Glutamatergic neuron (in vitro differentiated cells): ENCODE results near the gene CDH26. TPM values are rescaled to one million over a fixed set of nuclear protein-coding genes. Genes with fewer than 3 reads are reported as not detected.

Source experiments
- DNase-seq: peaks from one replicate; pipeline ENCODE4 v3.0.0; 2022
- H3K27ac Mint-ChIP-seq: one replicate; pipeline ENCODE4 v1.8.0; 2020; ENCODE audit warnings: mild to moderate bottlenecking, mixed read lengths, inconsistent platforms; ENCODE audit not compliant: unreplicated experiment
- H3K27me3 Mint-ChIP-seq: one replicate; pipeline ENCODE4 v1.8.0; 2020; ENCODE audit warnings: mild to moderate bottlenecking, moderate library complexity, mixed read lengths, inconsistent platforms; ENCODE audit not compliant: unreplicated experiment
- H3K36me3 Mint-ChIP-seq: one replicate; pipeline ENCODE4 v1.8.0; 2020; ENCODE audit warnings: mild to moderate bottlenecking, mixed read lengths, inconsistent platforms; ENCODE audit not compliant: unreplicated experiment
- H3K4me1 Mint-ChIP-seq: one replicate; pipeline ENCODE4 v1.8.0; 2020; ENCODE audit warnings: mild to moderate bottlenecking, low read depth, mixed read lengths, inconsistent platforms; ENCODE audit not compliant: unreplicated experiment
- H3K4me3 Mint-ChIP-seq: one replicate; pipeline ENCODE4 v1.8.0; 2020; ENCODE audit warnings: mild to moderate bottlenecking, mixed read lengths, inconsistent platforms; ENCODE audit not compliant: unreplicated experiment
- H3K9me3 Mint-ChIP-seq: one replicate; pipeline ENCODE4 v1.8.0; 2020; ENCODE audit warnings: mild to moderate bottlenecking, moderate library complexity, mixed read lengths, inconsistent platforms; ENCODE audit not compliant: unreplicated experiment
- total RNA-seq: library from RNA; stranded (reverse); fragmentation: NEBNext Ultra II Directional; extraction: Animal tissue kit (Norgen Biotek cat#: 25700); gene quantifications from one replicate; pipeline ENCODE4 v1.2.1, GENCODE V29; 2021; ENCODE audit not compliant: unreplicated experiment
- TF ChIP-seq, protein P1 (sequence below): fragments of 200-600 bp; sonication (generic); IDR thresholded peaks from one replicate; pipeline ENCODE4 v1.5.0; 2021; ENCODE audit not compliant: partially characterized antibody, unreplicated experiment

The CDH26 gene
- total RNA-seq, 1 donor from 2014 or later = 0.76 TPM

DNA sequence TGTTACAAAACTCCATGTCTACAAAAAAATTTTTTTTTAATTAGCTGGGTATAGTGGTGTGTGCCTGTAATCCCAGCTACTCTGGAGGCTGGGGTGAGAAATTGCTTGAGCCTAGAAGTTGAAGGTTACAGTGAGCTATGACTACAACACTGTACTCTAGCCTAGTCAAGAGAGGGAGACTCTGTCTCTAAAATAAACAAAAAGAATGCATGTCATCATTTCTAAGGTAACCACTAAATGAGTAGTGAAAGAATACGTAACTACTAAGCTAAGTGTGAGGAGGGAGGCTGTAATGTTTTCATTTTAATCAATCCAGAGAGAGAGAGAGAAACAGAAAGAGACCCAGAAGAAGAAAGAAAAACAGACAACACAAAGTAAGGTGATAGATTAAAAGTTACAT is 34.7 kb upstream of the CDH26 start:
- H3K27ac Mint-ChIP-seq = no peak overlapping the region
- H3K36me3 Mint-ChIP-seq = no peaks in the 10 kb centered on the region
- no peaks in the 10 kb centered on the region for H3K27me3 Mint-ChIP-seq
- H3K9me3 Mint-ChIP-seq = no peaks in the 10 kb centered on the region
- no peak overlapping the region for H3K4me3 Mint-ChIP-seq
- TF ChIP-seq, protein P1, sequence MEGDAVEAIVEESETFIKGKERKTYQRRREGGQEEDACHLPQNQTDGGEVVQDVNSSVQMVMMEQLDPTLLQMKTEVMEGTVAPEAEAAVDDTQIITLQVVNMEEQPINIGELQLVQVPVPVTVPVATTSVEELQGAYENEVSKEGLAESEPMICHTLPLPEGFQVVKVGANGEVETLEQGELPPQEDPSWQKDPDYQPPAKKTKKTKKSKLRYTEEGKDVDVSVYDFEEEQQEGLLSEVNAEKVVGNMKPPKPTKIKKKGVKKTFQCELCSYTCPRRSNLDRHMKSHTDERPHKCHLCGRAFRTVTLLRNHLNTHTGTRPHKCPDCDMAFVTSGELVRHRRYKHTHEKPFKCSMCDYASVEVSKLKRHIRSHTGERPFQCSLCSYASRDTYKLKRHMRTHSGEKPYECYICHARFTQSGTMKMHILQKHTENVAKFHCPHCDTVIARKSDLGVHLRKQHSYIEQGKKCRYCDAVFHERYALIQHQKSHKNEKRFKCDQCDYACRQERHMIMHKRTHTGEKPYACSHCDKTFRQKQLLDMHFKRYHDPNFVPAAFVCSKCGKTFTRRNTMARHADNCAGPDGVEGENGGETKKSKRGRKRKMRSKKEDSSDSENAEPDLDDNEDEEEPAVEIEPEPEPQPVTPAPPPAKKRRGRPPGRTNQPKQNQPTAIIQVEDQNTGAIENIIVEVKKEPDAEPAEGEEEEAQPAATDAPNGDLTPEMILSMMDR = no peak
- DNase-seq = no peak
- H3K4me1 Mint-ChIP-seq = no peaks in the 10 kb centered on the region

DNA sequence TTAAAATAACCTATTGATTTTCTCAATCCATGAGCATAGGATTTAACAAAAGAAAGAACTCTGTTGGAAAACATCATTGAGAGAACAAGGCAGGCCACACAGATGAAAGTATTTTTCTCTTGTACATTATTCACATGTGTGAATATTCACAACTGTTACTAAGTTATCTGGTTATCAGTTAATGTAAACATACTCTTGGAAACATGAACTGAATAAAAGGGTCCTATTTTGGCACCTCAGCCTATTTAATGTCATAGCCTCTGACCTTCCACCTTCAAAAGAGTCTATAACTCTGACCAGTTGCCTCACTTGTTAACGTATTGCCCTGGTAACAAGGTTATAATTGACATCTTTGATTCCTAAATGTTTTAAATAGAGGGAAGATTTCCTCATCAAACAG is 32.9 kb upstream of the CDH26 start:
- H3K9me3 Mint-ChIP-seq = no peaks in the 10 kb centered on the region

DNA sequence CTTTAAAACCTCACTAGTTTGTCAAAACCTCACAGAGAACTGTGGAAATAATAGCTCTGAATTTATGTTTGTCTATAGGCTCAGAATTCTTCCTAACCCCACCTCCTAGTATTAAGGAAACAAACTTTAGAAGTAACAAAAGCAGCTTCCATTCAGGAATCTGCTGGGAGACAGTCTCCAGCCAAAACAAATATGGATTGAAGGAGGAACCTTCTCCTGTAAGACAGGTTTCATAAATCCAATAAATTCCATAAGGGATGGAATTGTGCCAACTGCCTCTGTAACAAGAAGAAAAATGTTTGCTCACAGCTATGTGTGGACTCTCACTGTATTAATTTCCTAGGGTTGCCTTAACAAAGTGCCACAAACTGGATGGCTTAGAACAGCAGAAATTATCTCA is 32.3 kb upstream of the CDH26 start:
- Mint-ChIP-seq H3K36me3 (no peaks in the 10 kb centered on the region), H3K9me3 (no peaks in the 10 kb centered on the region), H3K4me1 (no peaks in the 10 kb centered on the region), H3K27ac (no peak overlapping the region), H3K27me3 (no peaks in the 10 kb centered on the region), H3K4me3 (no peak overlapping the region)
- DNase-seq = no peak
- TF ChIP-seq, protein P1 = no peak

More for the DNA sequence above, 32.9 kb upstream of the CDH26 start:
- TF ChIP-seq, protein P1 = no peak
- no peak for DNase-seq
- no peaks in the 10 kb centered on the region for H3K4me1 Mint-ChIP-seq
- H3K4me3 Mint-ChIP-seq = no peak overlapping the region
- no peaks in the 10 kb centered on the region for H3K27me3 Mint-ChIP-seq
- no peak overlapping the region for H3K27ac Mint-ChIP-seq
- no peaks in the 10 kb centered on the region for H3K36me3 Mint-ChIP-seq

DNA sequence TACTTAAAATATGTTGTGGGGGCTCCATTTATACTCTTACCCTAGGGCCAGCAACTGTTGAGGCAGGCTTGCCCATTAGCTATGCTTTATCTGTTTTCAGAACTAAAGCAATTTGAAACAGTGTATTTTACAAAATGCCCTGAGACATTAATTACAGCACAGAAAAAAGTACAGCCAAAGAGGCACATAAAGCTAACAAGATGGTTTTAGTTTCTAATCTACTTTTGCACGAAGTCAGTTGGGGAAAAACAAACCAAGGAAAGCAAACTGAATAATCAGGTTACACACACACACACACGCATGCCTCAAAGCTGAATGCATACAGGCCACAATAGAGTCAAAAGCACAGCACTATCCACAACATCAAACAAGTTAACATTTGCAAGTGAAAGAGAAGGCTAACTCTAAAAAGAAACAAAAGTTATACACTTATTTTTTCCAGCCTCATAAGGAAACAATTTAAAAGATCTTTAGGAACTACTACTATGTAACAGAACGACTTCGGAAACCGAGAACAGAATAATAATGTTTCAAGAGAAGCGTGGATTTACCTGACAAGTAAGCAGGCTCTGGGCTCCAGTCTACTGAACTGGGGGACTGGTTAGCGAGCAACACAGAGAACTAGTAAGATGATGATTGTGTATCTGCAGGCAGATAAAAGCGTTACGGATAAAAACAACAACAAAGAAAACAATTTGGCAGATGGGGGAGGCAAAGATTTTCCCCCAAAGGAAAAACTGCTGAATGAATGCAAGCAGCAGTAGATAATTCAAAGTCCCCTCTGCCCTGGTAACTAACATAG is 26.5 kb upstream of the CDH26 start:
- H3K27ac Mint-ChIP-seq = no peak overlapping the region
- TF ChIP-seq, protein P1 = no peak

DNA sequence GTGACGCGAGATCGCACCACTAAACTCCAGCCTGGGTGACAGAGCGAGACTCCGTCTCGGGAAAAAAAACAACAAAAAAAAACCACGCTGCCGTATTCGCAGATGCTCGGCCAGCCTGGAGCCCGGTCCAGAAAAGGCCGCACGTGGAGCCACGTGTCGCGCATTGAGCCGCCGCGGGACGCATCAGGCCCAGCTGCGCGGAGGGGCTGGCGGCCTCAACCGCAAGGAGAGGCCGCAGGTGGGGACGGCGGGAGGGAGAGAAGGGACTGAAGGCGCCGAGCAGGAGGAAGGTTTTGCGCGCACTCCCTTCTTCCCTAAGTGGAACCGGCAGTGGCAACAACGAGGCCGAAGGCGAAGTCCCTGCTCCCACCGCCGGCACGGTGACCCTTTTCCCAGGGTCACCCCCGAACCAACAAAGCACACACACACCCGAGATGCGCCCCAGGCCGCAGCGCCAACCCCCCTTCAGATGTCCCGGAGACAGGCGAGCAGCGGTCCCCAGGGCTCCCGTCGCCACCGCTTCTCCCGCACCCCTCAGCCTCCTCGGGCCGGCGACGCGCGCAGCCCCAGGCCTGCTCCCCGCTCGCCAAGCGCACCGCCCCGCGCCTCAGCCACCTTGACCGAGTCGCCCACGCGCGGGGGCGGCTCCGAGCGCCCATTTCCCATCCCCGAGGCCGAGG is 25.5 kb upstream of the CDH26 start:
- Mint-ChIP-seq H3K4me3 (no peak overlapping the region), H3K36me3 (no peaks in the 10 kb centered on the region), H3K27me3 (no peaks in the 10 kb centered on the region), H3K27ac (no peak overlapping the region), H3K9me3 (peaks cover 3% of the 10 kb centered on the region), H3K4me1 (no peaks in the 10 kb centered on the region)
- TF ChIP-seq, protein P1 = no peak
- DNase-seq = no peak

More for the DNA sequence above, 26.5 kb upstream of the CDH26 start:
- no peaks in the 10 kb centered on the region for H3K27me3 Mint-ChIP-seq
- no peaks in the 10 kb centered on the region for H3K4me1 Mint-ChIP-seq
- H3K4me3 Mint-ChIP-seq = peak overlapping the region; percentile 67
- peaks cover 3% of the 10 kb centered on the region for H3K9me3 Mint-ChIP-seq
- no peak for DNase-seq
- no peaks in the 10 kb centered on the region for H3K36me3 Mint-ChIP-seq
